Astrocyte of the cerebellum (primary cell): ENCODE data around the gene MCOLN2.

ENCODE experiments used
- DNase-seq: peaks from one replicate; pipeline ENCODE4 v3.0.0-alpha.2; 2011; ENCODE audit warnings: low read depth
- H3K4me3 ChIP-seq: 2 replicates; pipeline ENCODE4 v1.5.1; 2011; ENCODE audit warnings: mild to moderate bottlenecking, low read depth, low read length, moderate library complexity
- in situ Hi-C: cut with HindIII; loops from 2 replicates; pipeline ENCODE4 v1.10.0; 2017; ENCODE audit warnings: low sequenced_read_pairs
- TF ChIP-seq, protein P1 (sequence below): IDR thresholded peaks from 2 replicates; pipeline ENCODE4 v1.5.1; 2012; ENCODE audit warnings: low read length, low read depth, moderate library complexity, mild to moderate bottlenecking; ENCODE audit errors: missing control alignments

MCOLN2 gene

DNA sequence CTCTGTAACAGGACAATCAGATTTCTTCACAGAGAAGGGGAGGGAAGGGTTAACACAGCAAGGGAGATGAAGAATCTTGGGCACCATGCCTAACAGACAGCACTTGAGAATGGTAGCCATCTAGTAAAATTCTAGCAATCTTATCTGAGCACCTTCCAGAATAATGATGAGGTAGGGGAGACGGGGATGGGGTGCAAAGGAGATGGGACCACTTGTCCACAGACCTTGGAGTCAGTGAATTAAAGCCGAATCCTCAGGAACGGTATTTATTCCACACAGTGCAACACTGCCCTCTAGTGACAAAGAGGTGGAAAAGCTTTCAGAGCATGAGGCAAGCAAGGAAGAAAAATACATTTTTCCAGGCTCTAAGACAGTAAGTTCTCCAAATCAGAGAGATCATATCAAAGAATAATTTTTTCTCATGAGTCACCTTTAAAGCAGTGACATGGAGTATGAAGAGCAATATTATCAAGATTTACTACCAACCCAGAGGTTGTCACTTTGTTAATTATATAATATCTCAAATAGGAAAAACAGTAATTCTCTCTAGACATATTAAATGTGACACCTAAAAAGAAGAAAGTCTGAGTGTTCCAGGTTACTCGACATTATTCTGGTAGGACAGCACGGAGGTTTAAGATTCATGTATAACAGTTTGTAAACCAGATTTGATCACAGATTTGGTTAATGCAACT, 60.6 kb downstream of the MCOLN2 start:
- in situ Hi-C loops = no loop called here
- TF ChIP-seq, protein P1, sequence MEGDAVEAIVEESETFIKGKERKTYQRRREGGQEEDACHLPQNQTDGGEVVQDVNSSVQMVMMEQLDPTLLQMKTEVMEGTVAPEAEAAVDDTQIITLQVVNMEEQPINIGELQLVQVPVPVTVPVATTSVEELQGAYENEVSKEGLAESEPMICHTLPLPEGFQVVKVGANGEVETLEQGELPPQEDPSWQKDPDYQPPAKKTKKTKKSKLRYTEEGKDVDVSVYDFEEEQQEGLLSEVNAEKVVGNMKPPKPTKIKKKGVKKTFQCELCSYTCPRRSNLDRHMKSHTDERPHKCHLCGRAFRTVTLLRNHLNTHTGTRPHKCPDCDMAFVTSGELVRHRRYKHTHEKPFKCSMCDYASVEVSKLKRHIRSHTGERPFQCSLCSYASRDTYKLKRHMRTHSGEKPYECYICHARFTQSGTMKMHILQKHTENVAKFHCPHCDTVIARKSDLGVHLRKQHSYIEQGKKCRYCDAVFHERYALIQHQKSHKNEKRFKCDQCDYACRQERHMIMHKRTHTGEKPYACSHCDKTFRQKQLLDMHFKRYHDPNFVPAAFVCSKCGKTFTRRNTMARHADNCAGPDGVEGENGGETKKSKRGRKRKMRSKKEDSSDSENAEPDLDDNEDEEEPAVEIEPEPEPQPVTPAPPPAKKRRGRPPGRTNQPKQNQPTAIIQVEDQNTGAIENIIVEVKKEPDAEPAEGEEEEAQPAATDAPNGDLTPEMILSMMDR = peak; percentile 92
- H3K4me3 ChIP-seq = no peak overlapping the region
- DNase-seq = peak; percentile 64

DNA sequence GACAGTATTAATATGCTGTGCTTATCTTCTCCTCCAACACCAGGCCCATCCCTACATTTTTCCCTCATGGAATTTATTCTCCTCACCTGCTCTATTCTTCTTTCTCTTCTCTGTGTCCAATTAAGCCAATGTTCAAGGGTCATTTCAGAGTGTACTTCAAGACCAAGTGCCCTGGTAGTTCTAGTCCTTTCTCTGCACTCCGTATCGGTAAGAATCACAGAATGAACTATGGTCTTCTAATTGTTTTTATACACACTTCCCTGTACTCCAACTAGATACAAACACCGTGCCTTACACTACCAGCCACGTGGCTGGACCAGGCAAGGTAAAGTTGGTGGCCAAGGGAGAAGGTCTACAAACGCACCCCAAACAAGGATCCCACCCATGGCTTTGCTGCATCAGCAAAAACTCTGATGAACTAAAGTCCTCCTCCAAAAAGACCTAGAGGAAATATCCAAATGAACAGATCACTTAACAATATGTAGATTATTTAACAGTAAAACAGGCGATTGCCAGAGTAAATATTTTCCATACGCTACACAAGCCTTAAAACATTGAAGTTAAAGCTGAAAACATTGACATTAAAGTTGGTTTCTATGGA, 63.8 kb downstream of the MCOLN2 start:
- in situ Hi-C loops = no loop called here
- no peak overlapping the region for H3K4me3 ChIP-seq
- TF ChIP-seq, protein P1 = no peak
- no peak for DNase-seq

DNA sequence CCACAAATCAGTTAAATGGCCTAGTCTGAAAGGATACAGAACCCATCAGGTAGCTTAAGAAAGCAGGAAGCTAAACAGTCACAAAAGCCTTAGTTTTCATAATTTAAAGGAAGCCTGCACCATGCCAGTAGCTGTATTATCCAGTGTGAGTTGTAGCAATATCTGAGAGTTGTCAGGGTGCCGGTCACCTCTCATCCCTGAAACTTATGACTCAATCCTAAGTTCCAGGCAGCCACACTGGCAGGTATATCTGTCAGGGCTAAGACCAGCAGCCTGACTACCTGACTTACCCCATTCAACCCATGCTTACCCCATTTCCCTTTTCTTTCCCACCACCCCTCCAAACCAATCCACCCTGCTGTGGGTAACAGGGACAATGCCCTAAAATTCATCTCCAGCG, 66.1 kb downstream of the MCOLN2 start:
- in situ Hi-C loops = no loop called here
- DNase-seq = no peak
- TF ChIP-seq, protein P1 = no peak
- H3K4me3 ChIP-seq = no peak overlapping the region

DNA sequence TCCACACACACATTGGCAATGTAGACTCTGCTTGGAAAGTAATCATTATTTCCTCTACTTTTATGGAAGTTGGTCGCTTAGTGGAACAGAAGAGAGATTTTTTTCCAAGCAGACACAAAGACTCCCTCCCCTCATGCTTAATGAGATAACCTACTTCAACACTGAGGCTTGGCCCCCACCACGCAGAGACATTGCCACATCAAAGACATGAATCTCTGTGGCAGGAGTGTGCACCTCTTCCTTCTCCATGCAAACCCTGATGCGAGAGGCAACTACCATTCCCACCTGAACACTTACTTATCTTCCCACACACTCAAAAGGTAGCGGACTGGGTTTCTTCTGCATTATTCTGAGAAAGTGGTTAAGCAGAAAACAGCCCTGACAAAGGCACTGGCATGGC, 66.6 kb downstream of the MCOLN2 start:
- TF ChIP-seq, protein P1 = no peak
- in situ Hi-C loops = no loop called here

DNA sequence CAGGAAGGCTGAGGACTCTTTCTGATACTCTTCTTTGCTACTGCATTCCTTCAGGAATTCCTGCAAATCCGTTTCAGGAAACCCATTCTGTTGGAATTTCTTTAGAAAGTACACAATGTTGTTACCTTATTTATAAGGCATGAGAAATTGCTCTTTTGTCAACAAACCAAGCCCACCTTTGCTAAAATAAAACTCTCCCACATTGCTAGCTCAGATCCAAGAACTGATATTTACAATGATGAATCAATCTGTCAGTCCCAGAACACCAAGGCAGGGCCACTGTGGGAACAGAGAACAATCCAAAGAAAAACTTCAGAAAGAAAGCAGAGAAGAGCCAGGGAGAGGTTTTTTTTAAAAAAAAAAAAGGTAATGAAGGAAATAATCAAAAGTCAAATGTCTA, 67.3 kb downstream of the MCOLN2 start:
- in situ Hi-C loops = no loop called here
- no peak overlapping the region for H3K4me3 ChIP-seq
- TF ChIP-seq, protein P1 = no peak
- no peak for DNase-seq

More for the DNA sequence above, 66.6 kb downstream of the MCOLN2 start:
- no peak for DNase-seq
- H3K4me3 ChIP-seq = no peak overlapping the region

DNA sequence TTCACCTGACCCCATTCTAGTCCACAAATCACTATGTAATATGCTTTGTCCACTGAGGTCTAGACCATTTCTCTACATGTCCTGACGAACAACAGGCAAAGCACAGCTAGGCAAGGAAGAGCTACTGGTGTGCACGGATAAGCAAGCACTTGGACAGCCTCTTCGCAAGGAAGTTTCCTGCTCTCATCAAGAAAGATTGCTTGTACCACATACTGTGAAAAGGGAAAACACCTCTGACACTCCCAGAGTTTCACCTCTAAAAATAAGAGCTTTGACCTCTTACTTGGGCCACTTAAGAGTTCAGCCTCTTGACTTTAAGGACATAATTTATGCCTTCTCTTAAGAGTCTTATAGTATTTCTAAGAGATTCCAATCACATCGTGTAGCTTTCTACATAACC, 67.9 kb downstream of the MCOLN2 start:
- TF ChIP-seq, protein P1 = no peak
- in situ Hi-C loops = no loop called here
- H3K4me3 ChIP-seq = no peak overlapping the region
- no peak for DNase-seq
